ENCODE measurements around the gene DLAT. TPM values are rescaled to one million over a fixed set of nuclear protein-coding genes. Genes with fewer than 3 reads are reported as not detected.
"Not testable (repeated sequence)": the region's sequence is repeated elsewhere in the genome, so short reads cannot be mapped to it uniquely, and the experiment has no call there.

DLAT gene
- total RNA-seq, 1 donor from 2014 or later, result 24.9 TPM

- no peak for TF ChIP-seq CTCF (IDR thresholded peaks at IDR 0.05)
- peak overlapping the region; percentile 98 for H3K27ac Mint-ChIP-seq (ENCODE audit: unreplicated experiment)
- no peak for DNase-seq (ENCODE audit: low spot score)
- peaks cover 41% of the 10 kb centered on the region for H3K36me3 Mint-ChIP-seq (ENCODE audit: low read depth)
- H3K4me1 Mint-ChIP-seq (ENCODE audit: low read depth), result peaks cover 47% of the 10 kb centered on the region
- peak overlapping the region; percentile 100 for H3K4me3 Mint-ChIP-seq (ENCODE audit: unreplicated experiment)
- H3K27me3 Mint-ChIP-seq (ENCODE audit: low read depth), result no peaks in the 10 kb centered on the region
- H3K9me3 Mint-ChIP-seq (ENCODE audit: low read depth), result no peaks in the 10 kb centered on the region
Observed at GRCh38 chr11:112087212-112087611, 62.0 kb downstream of the DLAT start.

GRCh38 chr11:112095302-112095701 lies 70.1 kb downstream of the DLAT start:
- not testable (repeated sequence) for DNase-seq (ENCODE audit: low spot score); H3K27ac Mint-ChIP-seq (ENCODE audit: unreplicated experiment); H3K27me3 Mint-ChIP-seq (ENCODE audit: low read depth); H3K9me3 Mint-ChIP-seq (ENCODE audit: low read depth); H3K4me3 Mint-ChIP-seq (ENCODE audit: unreplicated experiment)
- Mint-ChIP-seq H3K36me3 (ENCODE audit: low read depth) (peaks cover 29% of the 10 kb centered on the region), H3K4me1 (ENCODE audit: low read depth) (peaks cover 27% of the 10 kb centered on the region)

GRCh38 chr11:112096194-112096593 lies 71.0 kb downstream of the DLAT start:
- TF ChIP-seq CTCF (IDR thresholded peaks at IDR 0.05), result no peak
- Mint-ChIP-seq H3K27ac (ENCODE audit: unreplicated experiment) (peak overlapping the region; percentile 50), H3K9me3 (ENCODE audit: low read depth) (no peaks in the 10 kb centered on the region), H3K27me3 (ENCODE audit: low read depth) (no peaks in the 10 kb centered on the region), H3K4me1 (ENCODE audit: low read depth) (peaks cover 36% of the 10 kb centered on the region), H3K4me3 (ENCODE audit: unreplicated experiment) (no peak overlapping the region), H3K36me3 (ENCODE audit: low read depth) (peaks cover 24% of the 10 kb centered on the region)
- DNase-seq (ENCODE audit: low spot score), result no peak

- Mint-ChIP-seq H3K36me3 (ENCODE audit: low read depth) (peaks cover 10% of the 10 kb centered on the region), H3K4me3 (ENCODE audit: unreplicated experiment) (no peak overlapping the region), H3K27ac (ENCODE audit: unreplicated experiment) (peak overlapping the region; percentile 30), H3K27me3 (ENCODE audit: low read depth) (no peaks in the 10 kb centered on the region), H3K9me3 (ENCODE audit: low read depth) (no peaks in the 10 kb centered on the region), H3K4me1 (ENCODE audit: low read depth) (peaks cover 42% of the 10 kb centered on the region)
- TF ChIP-seq CTCF (IDR thresholded peaks at IDR 0.05), result no peak
- DNase-seq (ENCODE audit: low spot score), result no peak
Observed at GRCh38 chr11:112097734-112098528, 72.7 kb downstream of the DLAT start.

- TF ChIP-seq CTCF (IDR thresholded peaks at IDR 0.05), result no peak
- Mint-ChIP-seq H3K9me3 (ENCODE audit: low read depth) (no peaks in the 10 kb centered on the region), H3K27me3 (ENCODE audit: low read depth) (no peaks in the 10 kb centered on the region), H3K27ac (ENCODE audit: unreplicated experiment) (peak overlapping the region; percentile 87), H3K4me3 (ENCODE audit: unreplicated experiment) (peak overlapping the region; percentile 0), H3K4me1 (ENCODE audit: low read depth) (peaks cover 42% of the 10 kb centered on the region), H3K36me3 (ENCODE audit: low read depth) (peaks cover 5% of the 10 kb centered on the region)
- no peak for DNase-seq (ENCODE audit: low spot score)
Observed at GRCh38 chr11:112100462-112100861, 75.3 kb downstream of the DLAT start.

GRCh38 chr11:112103446-112103845 lies 78.2 kb downstream of the DLAT start:
- H3K4me3 Mint-ChIP-seq (ENCODE audit: unreplicated experiment), result no peak overlapping the region
- DNase-seq (ENCODE audit: low spot score), result no peak
- peaks cover 2% of the 10 kb centered on the region for H3K36me3 Mint-ChIP-seq (ENCODE audit: low read depth)
- TF ChIP-seq CTCF (IDR thresholded peaks at IDR 0.05), result no peak
- H3K27me3 Mint-ChIP-seq (ENCODE audit: low read depth), result no peaks in the 10 kb centered on the region
- H3K4me1 Mint-ChIP-seq (ENCODE audit: low read depth), result peaks cover 23% of the 10 kb centered on the region
- no peak overlapping the region for H3K27ac Mint-ChIP-seq (ENCODE audit: unreplicated experiment)
- no peaks in the 10 kb centered on the region for H3K9me3 Mint-ChIP-seq (ENCODE audit: low read depth)
